ENCODE results near the gene BRI3.

The BRI3 gene

DNA sequence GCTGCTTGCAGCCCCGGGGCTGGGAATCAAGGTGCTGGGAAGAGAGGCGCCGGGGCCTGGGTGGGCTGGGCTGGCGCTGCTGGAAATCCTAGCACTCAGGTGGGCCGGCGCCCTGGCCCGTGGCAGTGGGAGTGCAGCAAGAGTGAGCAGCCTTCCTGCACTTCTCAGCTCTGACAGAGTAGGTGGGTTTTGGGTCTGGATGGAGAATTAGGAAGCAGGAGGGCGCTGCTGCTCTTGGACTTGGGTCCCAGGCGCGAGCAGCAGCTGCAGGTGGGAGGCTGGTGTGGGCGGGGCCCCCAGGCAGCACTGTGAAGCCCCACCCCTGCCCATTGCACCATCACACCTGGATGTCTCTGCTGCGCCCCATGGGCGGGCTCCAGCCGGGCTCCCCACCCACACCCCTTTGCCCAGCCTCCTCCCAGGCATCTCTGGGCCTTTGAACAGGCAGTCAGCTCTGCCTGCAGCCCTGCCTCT is 6.0 kb downstream of the BRI3 start:
- no peak for DNase-seq (ENCODE audit: low spot score)

DNA sequence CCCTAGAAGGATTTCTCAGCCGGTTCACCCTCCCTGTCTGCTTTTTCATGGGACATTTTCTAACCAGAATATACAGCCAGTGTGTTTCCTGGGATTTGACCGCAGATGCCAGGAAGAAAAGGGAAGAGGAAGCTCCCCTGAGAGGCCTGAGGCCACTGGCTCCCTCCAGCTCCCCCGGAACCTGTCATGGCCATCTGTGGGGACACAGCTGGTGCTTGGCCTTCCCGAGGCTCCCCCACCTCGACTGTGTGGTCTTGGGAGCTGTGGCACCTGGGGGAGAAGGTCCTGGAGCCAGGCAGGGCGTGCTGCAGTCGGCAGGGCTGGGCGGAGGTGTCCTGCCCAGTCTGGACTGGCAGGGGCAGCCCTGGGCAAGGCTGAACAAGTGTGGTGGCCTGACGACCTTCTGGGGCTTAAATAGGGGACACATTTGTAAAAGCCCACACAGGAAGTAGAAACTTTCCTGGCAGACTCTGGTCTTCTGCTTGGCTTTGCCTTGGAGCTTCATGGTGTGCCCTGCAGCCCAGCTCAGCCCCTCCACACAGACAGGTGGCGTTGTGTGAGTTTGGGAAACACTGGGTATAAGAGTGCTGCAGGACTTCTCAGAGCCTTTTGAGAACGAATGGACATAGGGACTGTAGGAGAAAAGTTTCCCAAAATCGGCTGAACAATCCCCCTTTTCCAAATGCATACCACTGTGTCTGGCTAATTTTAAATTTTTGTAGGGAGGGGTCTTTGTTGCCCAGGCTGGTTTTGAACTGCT is 6.8 kb downstream of the BRI3 start:
- DNase-seq (ENCODE audit: low spot score), result no peak

DNA sequence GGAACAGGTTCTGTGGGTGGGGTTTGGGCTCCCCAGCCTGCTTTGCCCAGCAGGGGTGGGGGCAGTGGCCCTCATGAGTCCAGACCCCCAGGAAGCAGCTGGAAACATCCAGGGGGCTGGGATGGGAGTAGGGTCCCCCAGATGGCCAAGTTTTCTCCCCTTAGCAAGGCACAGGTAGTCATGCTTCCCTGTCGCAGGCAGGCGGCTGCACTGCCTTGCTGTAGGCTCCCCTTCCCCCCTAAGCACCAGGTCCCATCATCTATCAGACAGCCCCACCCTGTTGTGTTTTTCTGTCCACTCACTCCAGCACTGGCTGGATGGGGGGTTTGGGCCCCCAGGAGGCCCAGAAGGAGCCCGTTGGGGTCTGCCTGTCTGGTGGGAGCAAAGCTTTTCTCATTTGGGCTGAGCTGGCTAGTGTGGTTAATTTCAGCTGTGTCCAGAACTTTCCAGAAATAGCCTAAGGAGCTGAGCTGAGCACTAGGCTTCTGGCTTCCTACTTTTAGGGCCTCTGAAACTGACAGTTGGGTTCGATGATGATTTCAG is 7.9 kb downstream of the BRI3 start:
- no peak for DNase-seq (ENCODE audit: low spot score)

DNA sequence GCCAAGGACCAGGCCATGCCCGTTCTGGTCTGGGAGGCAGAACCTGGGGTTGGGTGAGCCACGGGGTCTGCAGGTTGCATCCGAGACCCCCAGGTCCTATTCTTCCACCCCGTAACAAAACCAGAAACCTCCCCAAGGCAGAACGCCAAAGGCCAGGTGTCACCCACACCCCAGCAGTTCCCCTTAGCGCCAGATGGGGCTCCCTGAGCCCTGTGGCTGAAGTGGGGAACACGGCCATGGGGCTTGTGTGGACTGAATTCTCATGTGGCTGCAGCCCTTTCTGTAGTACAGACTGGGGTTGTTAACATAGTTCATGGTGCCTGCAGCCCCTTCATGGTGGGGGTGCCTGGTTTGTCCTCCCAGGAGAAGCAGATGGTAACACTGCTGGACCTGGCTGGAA is 10.2 kb downstream of the BRI3 start:
- no peak for DNase-seq (ENCODE audit: low spot score)

DNA sequence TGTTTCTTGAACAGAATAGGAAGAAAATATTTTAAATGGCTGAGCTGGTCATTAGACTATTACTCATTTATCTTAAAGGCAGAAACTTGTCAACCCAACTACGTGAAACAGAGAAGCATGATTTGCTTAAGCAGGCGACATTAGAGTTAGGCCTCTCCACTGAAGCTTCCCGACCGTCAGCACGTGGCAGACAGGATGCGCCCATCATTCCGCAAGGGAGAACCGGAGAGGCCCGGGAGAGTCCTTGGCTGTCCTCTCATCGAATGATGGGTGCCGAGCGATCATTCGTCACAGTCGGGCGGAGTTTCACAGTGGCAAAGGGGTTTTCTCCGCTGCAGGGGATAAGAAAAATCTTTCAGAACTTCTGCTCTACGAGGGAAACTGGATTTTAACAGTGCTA is 11.8 kb downstream of the BRI3 start:
- DNase-seq (ENCODE audit: low spot score), result no peak

DNA sequence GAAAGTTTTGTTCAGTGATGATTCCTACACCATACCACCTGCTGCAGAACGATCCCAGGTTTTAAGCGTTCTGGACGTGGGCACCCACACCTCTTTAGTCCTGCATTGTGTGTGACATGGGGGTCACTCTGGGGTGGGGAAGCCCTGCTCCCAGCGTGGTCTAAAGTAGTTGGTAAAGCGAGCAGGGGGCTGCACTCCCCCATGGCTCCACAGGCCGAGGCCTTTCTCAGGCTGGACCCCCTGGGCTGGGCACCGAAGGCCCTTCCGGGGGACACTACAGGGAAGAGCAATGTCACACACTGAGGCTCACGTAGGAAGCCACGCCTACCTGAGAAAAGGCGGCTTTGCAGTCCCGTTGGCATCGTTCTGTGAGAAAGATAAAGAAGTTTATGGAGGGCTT is 12.3 kb downstream of the BRI3 start:
- DNase-seq (ENCODE audit: low spot score), result no peak

DNA sequence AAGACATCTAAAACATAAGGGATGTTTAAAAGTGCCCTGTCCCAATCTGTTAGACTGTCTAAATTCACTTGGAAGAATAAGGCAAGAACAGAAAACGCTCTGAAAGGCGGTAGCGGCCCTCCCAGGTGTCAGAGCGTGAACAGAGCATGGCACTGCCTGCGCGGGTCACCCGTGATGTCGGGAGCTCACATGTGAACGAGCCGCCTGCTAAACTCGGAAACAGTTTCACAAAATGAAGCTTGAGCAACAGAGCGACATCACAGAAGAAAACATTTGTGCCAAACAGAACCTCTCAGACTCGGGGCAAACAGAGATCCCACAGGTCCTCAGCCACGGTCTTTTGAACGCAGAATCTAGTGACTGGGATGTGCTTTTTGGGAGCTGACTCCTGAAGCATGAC is 12.8 kb downstream of the BRI3 start:
- DNase-seq (ENCODE audit: low spot score), result no peak

DNA sequence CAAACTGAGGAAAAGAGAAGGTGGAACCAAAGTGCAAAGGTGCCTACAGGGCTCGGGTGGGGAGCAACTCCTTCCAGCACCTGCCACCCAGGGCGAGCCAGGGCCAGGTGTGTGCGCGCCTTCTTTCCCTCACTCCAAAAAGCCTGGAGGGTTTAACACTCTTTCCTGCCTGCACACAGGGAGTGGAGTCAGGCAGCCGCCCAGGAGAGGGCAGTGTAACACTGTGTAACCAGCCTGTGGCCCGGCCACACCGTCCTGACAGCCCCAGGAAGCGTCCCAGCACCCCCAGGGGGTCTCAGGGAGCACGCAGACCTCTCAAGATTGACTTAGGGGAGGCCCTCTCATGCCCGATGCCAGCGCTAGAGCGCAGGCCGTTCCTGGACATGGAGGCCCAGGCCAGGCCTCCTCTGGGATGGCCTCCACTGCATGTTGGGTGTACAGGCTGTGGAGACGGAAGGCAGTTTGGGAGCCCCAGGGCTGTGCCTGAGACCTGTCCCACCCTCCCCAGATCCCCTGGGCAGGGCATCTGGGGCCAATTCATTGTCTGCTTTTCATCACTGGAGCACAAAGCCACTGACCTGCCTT is 13.4 kb downstream of the BRI3 start:
- DNase-seq (ENCODE audit: low spot score), result no peak

DNA sequence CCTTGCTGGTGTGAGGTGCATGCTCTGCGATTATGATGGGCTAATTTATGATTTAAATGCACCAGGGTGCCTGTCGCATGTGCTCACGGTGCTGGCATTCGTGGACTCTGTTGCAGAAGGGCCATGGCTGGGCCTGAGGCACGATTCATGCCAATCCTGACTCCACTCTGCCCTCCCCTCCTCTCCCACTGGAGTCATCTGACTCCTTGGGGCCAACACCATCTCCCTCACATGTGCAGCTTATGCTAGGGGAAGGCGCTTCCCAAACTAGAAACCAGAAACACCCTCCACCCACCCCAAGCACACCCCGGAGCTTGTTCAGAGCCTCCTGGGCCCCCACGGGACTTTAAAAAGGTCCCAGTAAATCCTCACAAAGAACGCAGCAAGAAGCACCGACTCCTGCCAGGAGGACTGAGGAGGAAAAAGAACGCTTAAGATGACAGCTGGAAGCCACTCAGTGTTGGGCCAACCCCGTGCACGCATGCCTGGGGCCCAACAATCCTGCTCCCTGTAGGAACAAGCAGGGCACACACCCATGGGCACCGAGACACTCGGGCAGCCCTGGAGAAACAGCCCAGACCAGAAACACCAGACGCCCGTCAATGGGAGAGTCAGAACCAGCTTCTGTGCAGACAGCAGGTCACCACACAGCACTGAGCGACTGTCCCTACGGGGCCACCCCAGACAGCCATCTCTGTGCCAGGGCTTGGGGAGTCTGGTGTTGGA is 14.1 kb downstream of the BRI3 start:
- no peak for DNase-seq (ENCODE audit: low spot score)

DNA sequence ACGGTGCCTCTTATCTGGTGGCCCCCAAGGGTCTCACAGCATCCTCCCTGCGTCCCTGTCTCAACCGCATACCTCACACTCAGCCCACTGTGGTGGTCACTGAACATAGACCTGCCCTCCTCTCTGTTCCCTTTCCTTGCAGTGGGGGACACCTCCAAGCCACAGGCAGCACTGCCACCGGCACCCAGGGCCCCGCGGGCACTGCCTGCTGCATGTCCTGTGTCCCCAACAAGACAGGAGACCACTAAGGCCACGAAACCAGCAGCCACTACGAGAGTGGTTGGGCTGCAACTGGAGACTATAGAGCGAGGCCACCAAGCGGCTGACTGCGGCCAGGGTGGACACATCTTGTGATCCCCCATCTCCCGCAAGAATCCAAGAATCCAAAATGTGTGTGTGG is 15.3 kb downstream of the BRI3 start:
- no peak for DNase-seq (ENCODE audit: low spot score)

DNA sequence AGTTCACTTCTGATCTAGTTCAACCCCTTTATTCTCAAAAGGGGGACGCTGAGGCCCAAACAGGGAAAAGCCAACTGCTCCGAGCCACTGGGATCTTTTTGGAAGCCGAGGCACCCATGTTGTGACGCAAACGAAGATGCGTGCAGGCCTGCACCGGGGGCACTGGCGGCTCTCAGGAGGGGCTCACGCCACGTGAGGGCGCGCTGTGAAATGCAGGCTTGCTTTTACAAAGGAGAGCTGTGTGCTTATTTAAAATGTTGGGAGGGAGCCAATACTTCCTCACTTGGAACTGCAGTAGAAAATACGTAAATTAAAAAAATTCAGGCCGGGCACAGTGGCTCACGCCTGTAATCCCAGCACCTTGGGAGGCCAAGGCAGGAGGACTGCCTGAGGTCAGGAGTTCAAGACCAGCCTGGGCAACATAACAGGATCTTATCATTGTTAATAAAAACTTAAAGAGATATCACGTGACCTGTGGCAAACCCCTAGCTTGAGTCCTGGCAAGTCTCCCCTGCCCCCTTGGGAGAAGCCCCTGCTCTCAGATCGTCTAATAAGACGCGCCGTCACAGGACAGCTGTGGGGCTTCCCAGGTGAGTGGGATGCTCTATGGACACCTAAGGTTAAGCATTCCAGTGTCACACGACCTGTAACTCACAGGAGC is 16.3 kb downstream of the BRI3 start:
- no peak for DNase-seq (ENCODE audit: low spot score)

DNA sequence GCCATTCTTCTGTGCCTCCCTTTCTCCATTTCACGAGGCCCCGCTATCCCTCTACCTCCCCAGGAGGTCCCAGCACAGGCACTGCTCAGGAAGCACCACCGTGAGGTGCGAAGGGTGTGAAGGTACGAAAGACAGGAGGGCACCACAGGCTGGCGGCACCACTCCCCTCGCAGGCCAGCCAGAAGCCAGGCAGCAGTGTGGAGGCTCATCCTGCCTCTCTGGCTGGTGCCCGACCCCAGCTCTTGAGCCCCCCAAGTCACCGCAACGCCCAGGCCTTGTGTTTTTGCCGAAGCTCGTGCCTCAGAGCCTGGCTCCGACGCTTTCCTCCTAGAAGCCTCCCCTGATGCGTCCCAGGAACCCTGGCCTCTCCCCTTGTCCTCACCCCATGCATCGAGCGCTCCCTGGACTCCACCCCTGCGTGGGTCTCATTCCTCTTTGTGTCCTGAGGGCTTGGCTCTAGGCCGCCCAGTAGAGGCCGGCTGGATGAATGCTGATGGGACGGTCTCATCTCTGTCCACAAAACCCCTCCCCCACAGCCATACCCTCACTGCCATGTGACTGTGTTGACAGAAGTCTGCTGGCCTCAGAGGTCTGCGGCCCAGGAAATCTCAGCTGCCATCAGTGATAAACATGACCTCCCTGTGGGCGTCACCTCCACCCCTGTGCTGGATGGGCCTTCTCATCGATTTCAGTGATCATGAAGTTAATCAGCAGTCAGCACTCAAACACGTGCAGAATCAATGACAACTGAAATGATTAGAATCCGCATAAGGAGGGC is 19.3 kb downstream of the BRI3 start:
- no peak for DNase-seq (ENCODE audit: low spot score)

DNA sequence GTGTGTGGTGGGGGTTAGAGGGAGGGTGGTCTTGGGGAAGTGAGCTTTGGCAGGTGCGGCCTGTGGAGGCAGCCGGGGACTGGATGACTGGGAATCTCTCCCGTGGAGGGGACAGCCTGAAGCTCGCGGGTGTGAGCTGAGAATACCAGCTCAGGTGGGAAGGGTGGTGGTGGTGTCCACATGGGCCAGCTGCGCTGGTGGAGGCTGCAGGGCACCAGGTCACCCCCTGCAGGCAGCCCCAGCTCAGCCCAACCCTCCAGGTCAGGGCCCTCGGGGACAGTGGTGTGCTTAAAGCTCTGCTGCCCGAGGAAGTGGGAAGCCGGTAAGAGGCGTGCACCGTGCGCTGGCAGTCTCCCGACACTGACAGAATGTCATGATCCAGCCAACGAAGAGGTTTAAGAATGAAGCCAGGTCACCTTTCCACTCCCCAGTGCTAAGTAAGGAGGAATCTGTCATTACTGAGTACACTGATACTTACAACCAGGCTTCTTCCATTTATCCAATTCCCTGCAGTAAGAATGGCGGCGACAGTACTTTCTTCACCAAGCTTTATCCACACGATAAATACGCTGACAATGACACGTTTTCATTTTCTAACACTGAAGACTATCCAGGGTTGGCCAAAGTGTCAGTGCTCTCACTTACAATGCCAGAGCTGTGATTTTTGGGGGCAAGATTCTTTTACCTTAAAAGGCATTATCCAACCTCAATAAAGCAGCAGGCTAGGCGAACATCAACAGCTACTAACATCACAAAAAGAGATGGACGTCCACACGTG is 20.4 kb downstream of the BRI3 start:
- DNase-seq (ENCODE audit: low spot score), result no peak

DNA sequence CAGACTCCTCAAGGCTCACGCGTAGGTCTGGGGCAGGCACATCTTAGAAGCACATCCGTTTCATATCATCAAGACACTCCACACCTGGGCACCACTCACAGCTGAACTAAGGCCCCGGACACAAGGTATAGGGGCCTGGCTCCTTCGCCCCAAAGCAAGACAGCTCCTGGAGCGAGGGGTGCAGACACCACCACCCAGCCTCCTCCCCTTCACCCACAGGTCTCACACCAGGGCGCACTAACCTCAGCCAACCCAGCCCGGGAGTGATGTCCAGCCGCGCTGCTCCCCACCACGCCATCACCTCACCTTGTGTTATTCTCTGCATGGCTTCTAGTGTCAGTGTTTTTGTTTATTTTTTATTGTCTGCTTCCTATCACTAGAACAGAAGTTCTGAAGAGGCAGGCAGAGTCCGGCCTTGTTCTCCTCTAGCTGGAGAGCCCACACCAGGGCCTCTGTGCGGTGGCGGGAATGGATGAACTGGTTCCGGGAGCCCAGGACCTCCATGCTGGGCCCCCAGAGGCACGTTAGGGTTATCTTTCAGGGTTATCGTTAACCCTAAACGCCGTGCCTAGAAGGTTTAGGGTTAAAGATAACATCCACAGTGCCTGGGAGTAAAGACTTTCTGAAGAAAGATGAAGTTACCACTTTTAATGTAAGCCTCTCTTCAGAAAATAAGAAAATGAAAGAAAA is 21.8 kb downstream of the BRI3 start:
- DNase-seq (ENCODE audit: low spot score), result no peak

DNA sequence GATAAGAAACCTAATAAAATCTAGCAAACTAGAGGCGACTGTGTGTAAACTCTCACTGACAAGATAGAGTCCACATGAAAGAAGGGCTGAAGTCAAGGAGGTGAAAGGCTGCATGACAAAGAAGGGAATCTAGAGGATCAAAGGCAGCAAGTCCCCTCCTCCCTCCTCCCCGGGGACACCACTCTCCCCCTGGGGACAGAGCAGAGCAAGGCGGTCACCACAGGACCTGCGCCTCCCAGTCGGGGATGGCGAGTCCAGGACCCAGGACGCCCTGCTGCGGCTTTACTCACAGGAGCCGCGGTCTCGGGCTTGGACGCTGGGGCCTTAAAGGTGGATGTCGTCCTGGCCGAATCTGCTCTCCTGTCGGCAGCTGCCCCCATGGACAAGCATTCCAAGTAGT is 22.4 kb downstream of the BRI3 start:
- DNase-seq (ENCODE audit: low spot score), result no peak

DNA sequence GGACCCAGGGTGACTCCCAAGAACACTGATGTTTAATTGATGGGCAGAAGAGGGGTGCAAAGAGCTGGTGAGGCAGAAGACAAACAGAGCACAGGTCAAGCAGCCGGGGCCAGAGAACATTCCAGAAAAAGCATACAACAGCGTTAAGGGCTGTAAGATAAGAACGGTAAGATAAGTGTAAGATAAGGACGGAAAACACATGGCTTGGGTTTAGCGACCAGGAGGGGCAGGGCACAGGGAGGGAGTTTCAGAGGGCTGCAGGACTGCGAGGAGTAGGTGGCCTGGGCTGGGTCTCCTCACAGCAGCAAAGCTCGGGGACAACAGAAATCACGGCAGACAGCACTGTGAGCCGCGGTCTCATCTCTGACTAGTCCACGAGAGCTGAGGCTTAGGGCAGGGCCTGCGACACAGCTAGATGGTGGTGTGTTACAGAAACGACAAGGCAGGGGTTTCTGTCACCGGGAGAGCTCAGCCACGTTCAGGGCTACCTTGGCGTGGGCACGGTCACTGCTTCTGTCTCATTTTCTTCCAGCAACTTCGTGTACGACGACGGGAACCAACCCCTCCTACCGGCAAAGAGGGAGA is 24.6 kb downstream of the BRI3 start:
- no peak for DNase-seq (ENCODE audit: low spot score)

DNA sequence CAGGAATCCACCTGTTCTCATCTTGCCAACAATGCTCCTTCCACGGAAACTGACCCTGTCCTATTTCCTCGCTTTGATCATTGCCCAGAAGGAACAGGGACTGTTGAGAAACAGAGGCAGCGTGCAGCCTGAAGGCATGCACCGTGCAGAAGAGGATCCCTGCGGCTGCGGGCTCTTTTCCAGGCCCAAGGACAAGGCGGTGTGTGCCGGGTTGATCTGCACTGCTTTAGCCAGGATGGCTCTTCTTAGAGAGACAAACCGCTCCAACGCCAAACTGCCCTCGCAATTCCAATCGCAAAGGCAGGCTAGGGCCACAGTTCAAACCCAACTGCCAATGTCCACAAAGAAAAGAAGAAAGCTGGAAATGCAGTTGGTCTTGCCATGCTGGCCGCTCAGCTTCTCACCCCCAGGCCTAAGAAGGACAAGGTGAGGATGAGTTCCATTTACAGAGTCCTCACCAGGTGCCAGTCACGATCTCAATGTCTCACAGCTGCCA is 26.5 kb downstream of the BRI3 start:
- no peak for DNase-seq (ENCODE audit: low spot score)

DNA sequence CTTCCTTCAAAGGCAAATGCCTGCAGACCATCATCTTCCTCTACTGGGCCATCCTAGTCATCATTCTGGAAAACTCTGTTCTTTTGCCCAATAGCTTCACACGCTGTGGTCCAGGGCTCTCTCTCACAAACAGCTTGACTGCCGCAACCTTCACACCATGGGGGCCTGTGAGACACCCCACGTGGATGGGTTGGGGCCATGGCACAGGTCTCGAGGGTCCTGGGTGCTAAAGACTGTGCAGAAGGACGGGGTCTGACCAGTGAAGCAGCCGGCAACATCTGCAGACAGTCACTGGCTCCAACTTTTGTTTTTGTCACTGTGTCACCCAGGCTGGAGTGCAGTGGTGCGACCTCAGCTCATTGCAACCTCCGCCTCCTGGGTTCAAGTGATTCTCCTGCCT is 28.1 kb downstream of the BRI3 start:
- no peak for DNase-seq (ENCODE audit: low spot score)

DNA sequence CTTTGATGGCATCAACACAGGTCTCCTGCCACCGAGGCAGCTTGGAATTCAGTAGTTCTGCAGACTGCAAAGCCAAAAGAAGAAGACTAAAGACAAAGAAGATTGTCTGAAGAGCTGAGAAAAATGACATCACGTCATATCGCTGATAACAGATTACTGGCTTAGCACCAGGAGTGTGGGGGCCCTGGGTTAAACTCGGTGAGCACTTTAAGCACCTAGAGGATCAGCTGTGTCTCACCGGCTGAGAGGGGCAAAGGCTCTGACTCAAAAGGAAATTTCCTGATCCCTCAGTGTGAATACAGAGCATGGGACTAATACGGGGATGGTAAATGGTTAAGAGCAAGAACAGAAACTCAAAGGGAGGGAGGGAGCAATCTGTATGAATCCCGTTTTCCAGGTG is 30.7 kb downstream of the BRI3 start:
- no peak for DNase-seq (ENCODE audit: low spot score)

DNA sequence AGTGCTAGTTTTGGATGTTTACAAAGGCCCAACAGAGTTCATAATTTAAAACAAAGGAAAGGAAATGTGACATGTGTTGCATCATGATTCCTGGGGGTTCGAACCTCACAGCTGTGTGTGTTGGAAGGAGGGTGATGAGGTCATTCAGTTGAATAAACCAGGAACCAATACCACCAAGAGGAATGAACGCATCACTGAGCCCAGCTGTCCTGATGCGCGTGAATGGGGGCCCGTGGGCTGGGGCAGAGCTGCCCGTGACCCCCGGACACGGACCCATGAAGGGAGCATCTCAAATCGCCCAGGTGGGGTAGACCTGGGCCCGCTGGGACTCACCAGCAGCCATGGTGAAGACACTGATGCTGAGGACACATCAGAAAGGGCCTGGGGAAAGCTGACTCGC is 33.0 kb downstream of the BRI3 start:
- DNase-seq (ENCODE audit: low spot score), result no peak
